HepG2 (cell line): Measurements from ENCODE around the gene BICRA. TPM values are rescaled to one million over a fixed set of nuclear protein-coding genes. Genes with fewer than 3 reads are reported as not detected.
A peak's percentile ranks its signal among the peaks of the same experiment; 100 is the strongest.

Experiments used
- ATAC-seq: fragments of 200-7000 bp; cut with Tn5 transposase; 3 replicates; pipeline ENCODE4 v1.9.1; 2020; ENCODE audit warnings: mild to moderate bottlenecking, moderate library complexity
- BruUV-seq: library from RNA; stranded (reverse); fragments of 400-500 nt; replicated peaks from 2 replicates; lab custom pipeline; 2021; lab: Mats Ljungman, UMichigan
- CTCF ChIA-PET: fragments of 300-600 bp; formaldehyde crosslinking; extraction: SDS; loops from one replicate; lab custom pipeline; 2021; ENCODE audit warnings: low total read pairs, inconsistent platforms, low intra/inter-chr PET ratio; lab: Yijun Ruan, JAX
- POLR2A ChIA-PET: fragments of 350-600 bp; sonication (Branson Sonifier 250); formaldehyde crosslinking; loops from one replicate; lab custom pipeline; 2020; ENCODE audit warnings: antibody characterized with exemption, inconsistent platforms; lab: Yijun Ruan, JAX
- DNase-seq: peaks from one replicate; pipeline ENCODE4 v3.0.0-alpha.2; 2015; ENCODE audit warnings: low spot score
- FAIRE-seq: peaks from 3 replicates; lab custom pipeline; 2011; peaks lifted over from hg19 to GRCh38; lab: Jason Lieb, UNC
- H2AFZ ChIP-seq: one replicate; pipeline ENCODE4 v1.6.1; 2011; ENCODE audit warnings: low read length, inconsistent platforms
- H3K27ac ChIP-seq: fragments of 300-600 bp; 3 replicates; pipeline ENCODE4 v1.8.0; 2011; ENCODE audit warnings: mixed run types, mild to moderate bottlenecking, mixed read lengths, low read length, inconsistent platforms; ENCODE audit not compliant: insufficient read depth; ENCODE audit errors: extremely low read length
- H3K27me3 ChIP-seq, 2 experiments: fragments of 200-600 bp in 1 of 2; 2 replicates in 1 of 2; 3 replicates in 1 of 2; pipeline versions ENCODE4 v1.6.0 to v1.8.0; 2011; ENCODE audit warnings: low read length in 2 of 2, mild to moderate bottlenecking in 2 of 2, moderate library complexity in 2 of 2, inconsistent platforms in 1 of 2; ENCODE audit not compliant: insufficient read depth in 2 of 2, control insufficient read depth in 1 of 2
- H3K36me3 ChIP-seq, 2 experiments: fragments of 200-600 bp in 1 of 2; replicated peaks in 1 of 2; 2 replicates in 1 of 2; 3 replicates in 1 of 2; pipeline versions ENCODE4 v1.5.1 to v1.8.0; 2011; ENCODE audit warnings: low read length in 2 of 2, inconsistent platforms in 1 of 2; ENCODE audit not compliant: insufficient read depth in 2 of 2, control insufficient read depth in 1 of 2
- H3K4me1 ChIP-seq: 2 replicates; pipeline ENCODE4 v1.5.1; 2012; ENCODE audit warnings: low read length, inconsistent platforms; ENCODE audit not compliant: insufficient read depth
- H3K4me2 ChIP-seq: 2 replicates; pipeline ENCODE4 v1.6.0; 2011; ENCODE audit warnings: low read depth, low read length, inconsistent platforms
- H3K4me3 ChIP-seq, 3 experiments: fragments of 200-600 bp in 1 of 3; sonication (generic), shearing (Covaris generic) in 1 of 3; replicated peaks in 1 of 3; 2 replicates each; pipeline ENCODE4 v1.5.1; 2011 to 2016; ENCODE audit warnings: low read length in 3 of 3, inconsistent platforms in 2 of 3, low read depth in 2 of 3, mild to moderate bottlenecking in 2 of 3, control low read depth in 1 of 3, mixed read lengths in 1 of 3; ENCODE audit not compliant: insufficient read depth in 1 of 3
- H3K79me2 ChIP-seq: one replicate; pipeline ENCODE4 v1.6.1; 2011; ENCODE audit warnings: low read length, inconsistent platforms; ENCODE audit not compliant: insufficient read depth
- H3K9ac ChIP-seq: 2 replicates; pipeline ENCODE4 v1.6.0; 2011; ENCODE audit warnings: mild to moderate bottlenecking, low read depth, low read length, inconsistent platforms; ENCODE audit not compliant: insufficient read depth
- H3K9me3 ChIP-seq: 2 replicates; pipeline ENCODE4 v1.5.1; 2012; ENCODE audit warnings: mild to moderate bottlenecking, low read length
- H4K20me1 ChIP-seq: 2 replicates; pipeline ENCODE4 v1.6.0; 2011; ENCODE audit warnings: inconsistent platforms, mild to moderate bottlenecking, low read length, moderate library complexity; ENCODE audit not compliant: insufficient read depth
- CREB1 ChIP-seq, 2 experiments: fragments of 450-650 bp in 1 of 2; IDR thresholded peaks; 2 replicates each; pipeline ENCODE4 v1.6.1; 2016 to 2017; ENCODE audit warnings: control low read depth in 1 of 2, mild to moderate bottlenecking in 1 of 2, missing compliant biosample characterization in 1 of 2, missing genetic modification characterization in 1 of 2
- LBX2 ChIP-seq: sonication (generic); formaldehyde crosslinking; IDR thresholded peaks from 2 replicates; pipeline ENCODE4 v1.5.0; 2020; ENCODE audit warnings: missing genetic modification reagents, mild to moderate bottlenecking, borderline replicate concordance
- POLR2A ChIP-seq, 2 experiments: IDR thresholded peaks; 2 replicates each; pipeline ENCODE4 v1.6.1; 2011; ENCODE audit warnings: low read depth in 2 of 2, low read length in 2 of 2, mild to moderate bottlenecking in 1 of 2, moderate library complexity in 1 of 2; ENCODE audit not compliant: insufficient read depth in 1 of 2
- REL ChIP-seq: sonication (generic); formaldehyde crosslinking; conservative IDR thresholded peaks from 2 replicates; pipeline ENCODE4 v1.8.0; 2022; ENCODE audit warnings: mild to moderate bottlenecking, missing genetic modification reagents, moderate library complexity
- SATB2 ChIP-seq: sonication (generic); formaldehyde crosslinking; IDR thresholded peaks from 2 replicates; pipeline ENCODE4 v1.5.0; 2020; ENCODE audit warnings: missing genetic modification reagents
- ZKSCAN8 ChIP-seq: IDR thresholded peaks from 2 replicates; pipeline ENCODE4 v1.6.1; 2016; ENCODE audit warnings: borderline replicate concordance, missing genetic modification reagents, missing compliant biosample characterization
- ZNF326 ChIP-seq: sonication (generic); formaldehyde crosslinking; IDR thresholded peaks from 2 replicates; pipeline ENCODE4 v1.4.0; 2020; ENCODE audit warnings: missing genetic modification reagents, borderline replicate concordance
- ZNF629 ChIP-seq: sonication (generic); formaldehyde crosslinking; conservative IDR thresholded peaks from 2 replicates; pipeline ENCODE4 v1.5.0; 2020; ENCODE audit warnings: missing genetic modification reagents
- ZNF850 ChIP-seq: sonication (generic); formaldehyde crosslinking; conservative IDR thresholded peaks from 2 replicates; pipeline ENCODE4 v1.9.0; 2021; ENCODE audit warnings: mild to moderate bottlenecking, missing genetic modification reagents
- WGBS: methylation state at CpG from one replicate; pipeline ENCODE4 v1.1.6; 2017; ENCODE audit warnings: low lambda C conversion rate; 5-methylcytosine and 5-hydroxymethylcytosine counted together
- in situ Hi-C: cut with HindIII; loops from 2 replicates; pipeline ENCODE4 v1.10.0; 2017; ENCODE audit warnings: low pct_unique_long_range_greater_than_20kb; ENCODE audit not compliant: extremely low pct_ligation_motif_present
- intact Hi-C: fragments of 100-400 bp; cut with micrococcal nuclease; formaldehyde crosslinking; loops from one replicate; pipeline ENCODE4 v1.10.0; 2022; ENCODE audit not compliant: unreplicated experiment
- polyA plus RNA-seq, 8 experiments: library from polyadenylated mRNA; depleted of rRNA in 3 of 8; stranded (reverse) in 7 of 8; unstranded in 1 of 8; fragments of >200 nt; fragmentation: Illumina TruSeq in 4 of 8; extraction: Trizol in 4 of 8; gene quantifications; 2 replicates each; pipeline versions ENCODE4 v1.2.1 to v1.2.3, GENCODE V29; 2011 to 2016; ENCODE audit warnings: low read depth in 4 of 8, missing spikeins in 1 of 8, mixed read lengths in 1 of 8; ENCODE audit not compliant: insufficient read depth in 1 of 8
- total RNA-seq, 5 experiments: library from RNA; depleted of rRNA; stranded (reverse); fragments of >200 nt; fragmentation: Illumina TruSeq; extraction: Trizol; gene quantifications; 2 replicates each; pipeline ENCODE4 v1.2.3, GENCODE V29; 2016; ENCODE audit warnings: low read depth in 1 of 5
- TF ChIP-seq, protein P1 (sequence below): sonication (generic); formaldehyde crosslinking; IDR thresholded peaks from 2 replicates; pipeline ENCODE4 v1.4.0; 2020; ENCODE audit warnings: missing genetic modification reagents, mild to moderate bottlenecking, borderline replicate concordance

The BICRA gene
- total and polyA plus RNA-seq, 2 of the 13 experiments (the other 11 are each of a cell fraction or from before 2014, with no cell fraction given): 0.55 to 0.71 TPM

DNA sequence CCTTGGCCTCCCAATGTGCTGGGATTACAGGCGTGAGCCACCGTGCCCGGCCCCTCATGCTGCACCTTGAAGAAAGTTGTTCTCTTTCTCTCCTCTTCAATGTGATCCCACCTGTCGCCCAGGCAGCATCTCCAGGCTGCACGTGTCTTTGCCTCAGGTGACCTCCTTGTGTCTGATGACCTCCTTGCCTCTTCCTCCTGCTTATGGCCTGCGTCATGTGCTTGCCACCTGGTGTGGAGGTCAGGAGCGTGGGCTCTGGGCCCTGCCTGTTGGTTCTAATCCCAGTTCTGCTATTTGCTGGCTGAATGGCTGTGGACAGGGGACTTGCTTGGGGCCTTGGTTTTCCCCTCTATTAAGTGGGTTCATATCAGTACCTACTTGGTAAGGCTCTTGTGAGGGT is 6.3 kb downstream of the BICRA start:
- no TSS peak for BruUV-seq
- CTCF ChIA-PET: no interaction called here
- Histone ChIP-seq H3K79me2 (peaks cover 72% of the 10 kb centered on the region), H3K9ac (no peak overlapping the region), H3K9me3 (no peaks in the 10 kb centered on the region)
- no peak for FAIRE-seq
- no peak for TF ChIP-seq ZNF850 (CRISPR knock-in tag)
- TF ChIP-seq, protein P1, sequence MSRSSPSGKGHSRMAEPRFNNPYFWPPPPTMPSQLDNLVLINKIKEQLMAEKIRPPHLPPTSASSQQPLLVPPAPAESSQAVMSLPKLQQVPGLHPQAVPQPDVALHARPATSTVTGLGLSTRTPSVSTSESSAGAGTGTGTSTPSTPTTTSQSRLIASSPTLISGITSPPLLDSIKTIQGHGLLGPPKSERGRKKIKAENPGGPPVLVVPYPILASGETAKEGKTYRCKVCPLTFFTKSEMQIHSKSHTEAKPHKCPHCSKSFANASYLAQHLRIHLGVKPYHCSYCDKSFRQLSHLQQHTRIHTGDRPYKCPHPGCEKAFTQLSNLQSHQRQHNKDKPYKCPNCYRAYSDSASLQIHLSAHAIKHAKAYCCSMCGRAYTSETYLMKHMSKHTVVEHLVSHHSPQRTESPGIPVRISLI: no peak
- TF ChIP-seq ZNF326: no peak
- no peak for TF ChIP-seq LBX2 (CRISPR knock-in tag)
- no peak for TF ChIP-seq ZKSCAN8
- TF ChIP-seq REL (CRISPR knock-in tag): no peak
- TF ChIP-seq POLR2A (IDR thresholded peaks at IDR 0.05; ENCODE audit: insufficient read depth in 1 of 2, low read depth in 2 of 2, low read length in 2 of 2): no peak
- TF ChIP-seq, all 625 proteins: peak for 0
- Histone ChIP-seq H3K36me3 (peaks cover 0 to 2% of the 10 kb centered on the region in 2 experiments; a peak in 1 of 5 replicates), H3K4me3 (no peak overlapping the region), H3K4me1 (peaks cover 44% of the 10 kb centered on the region), H4K20me1 (peaks cover 25% of the 10 kb centered on the region), H3K4me2 (no peak overlapping the region), H3K27ac (no peak overlapping the region), H2AFZ (no peak overlapping the region), H3K27me3 (no peaks in the 10 kb centered on the region)
- 84% methylated on average over 7 of the region's 7 CpGs for WGBS
- in situ Hi-C loops: no loop called here
- DNase-seq: no peak
- POLR2A ChIA-PET: no interaction called here
- intact Hi-C loops: no loop called here
- no peak for ATAC-seq

DNA sequence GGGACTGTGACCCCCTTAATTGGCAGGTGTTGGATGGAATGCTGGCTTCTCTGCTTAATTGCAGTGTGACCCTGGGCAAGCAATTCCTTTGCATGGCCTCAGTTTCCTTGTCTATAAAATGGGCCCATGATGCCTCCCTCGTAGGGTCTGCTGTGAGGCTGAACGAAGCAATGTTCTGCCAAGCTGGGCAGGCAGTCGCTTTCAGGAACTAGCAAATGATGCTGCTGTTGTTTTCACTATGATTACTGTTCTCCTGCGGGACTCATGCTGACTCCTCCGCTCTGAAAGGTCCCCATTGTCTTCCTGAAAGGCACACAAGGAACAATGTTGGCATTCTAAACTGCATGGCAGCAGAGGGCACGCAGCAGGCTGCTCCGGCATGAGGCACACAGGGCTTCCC is 6.8 kb downstream of the BICRA start:
- POLR2A ChIA-PET: no interaction called here
- H3K79me2 ChIP-seq: peaks cover 70% of the 10 kb centered on the region
- FAIRE-seq: no peak
- intact Hi-C loops: no loop called here
- H3K4me3 ChIP-seq: no peak overlapping the region
- in situ Hi-C loops: no loop called here
- CTCF ChIA-PET: no interaction called here
- H3K4me2 ChIP-seq: no peak overlapping the region
- no peak for DNase-seq
- H3K36me3 ChIP-seq: peaks cover 0 to 2% of the 10 kb centered on the region in 2 experiments; a peak in 1 of 5 replicates
- no peak for ATAC-seq
- H2AFZ ChIP-seq: no peak overlapping the region
- H4K20me1 ChIP-seq: peaks cover 24% of the 10 kb centered on the region
- H3K9ac ChIP-seq: no peak overlapping the region
- no peaks in the 10 kb centered on the region for H3K27me3 ChIP-seq
- H3K27ac ChIP-seq: no peak overlapping the region
- peaks cover 42% of the 10 kb centered on the region for H3K4me1 ChIP-seq
- 94% methylated on average over 5 of the region's 7 CpGs for WGBS
- TF ChIP-seq ZNF629 (CRISPR knock-in tag) (peak; percentile 83), CREB1 (IDR thresholded peaks at IDR 0.05) (no peak), CREB1 (CRISPR knock-in tag; IDR thresholded peaks at IDR 0.05) (no peak), SATB2 (CRISPR knock-in tag) (no peak)
- no TSS peak for BruUV-seq
- H3K9me3 ChIP-seq: no peaks in the 10 kb centered on the region
